Suprapubic skin (tissue), 4 donors: ENCODE data around the gene KRTAP13-2. TPM values are rescaled to one million over a fixed set of nuclear protein-coding genes. Genes with fewer than 3 reads are reported as not detected.

Experiments
- DNase-seq, 2 donors: peaks; one replicate each; pipeline ENCODE4 v3.0.0-alpha.2; 2019; ENCODE audit warnings: low spot score in 2 of 2
- H3K27ac ChIP-seq: fragments of 200-600 bp; sonication (generic); one replicate; pipeline ENCODE4 v1.5.1; 2019
- H3K27me3 ChIP-seq: fragments of 200-600 bp; sonication (generic); one replicate; pipeline ENCODE4 v1.5.1; 2019
- H3K36me3 ChIP-seq: fragments of 200-600 bp; sonication (generic); one replicate; pipeline ENCODE4 v1.5.1; 2019
- H3K4me1 ChIP-seq: fragments of 200-600 bp; sonication (generic); one replicate; pipeline ENCODE4 v1.5.1; 2019
- H3K4me3 ChIP-seq: fragments of 200-600 bp; sonication (generic); one replicate; pipeline ENCODE4 v1.5.1; 2019; ENCODE audit warnings: mild to moderate bottlenecking
- H3K9me3 ChIP-seq: fragments of 200-600 bp; sonication (generic); one replicate; pipeline ENCODE4 v1.5.1; 2019
- EP300 ChIP-seq: sonication (generic); formaldehyde crosslinking; IDR thresholded peaks from one replicate; pipeline ENCODE4 v1.6.1; 2017; ENCODE audit warnings: antibody characterized with exemption
- POLR2A ChIP-seq, 2 donors: fragments of 450-650 bp; IDR thresholded peaks; one replicate each; pipeline ENCODE4 v1.6.1; 2017; ENCODE audit warnings: antibody characterized with exemption in 2 of 2, mild to moderate bottlenecking in 2 of 2, moderate library complexity in 2 of 2
- POLR2AphosphoS5 ChIP-seq, 3 donors: sonication (generic); formaldehyde crosslinking; IDR thresholded peaks; one replicate each; pipeline ENCODE4 v1.6.1; 2017; ENCODE audit warnings: antibody characterized with exemption in 3 of 3
- WGBS: methylation state at CpG from one replicate; pipeline ENCODE4 v1.1.5; 2018; 5-methylcytosine and 5-hydroxymethylcytosine counted together
- total RNA-seq, 4 donors: library from RNA; depleted of rRNA; stranded (reverse); fragments of >200 nt; gene quantifications; one replicate each; pipeline ENCODE4 v1.1.0, GENCODE V29; 2016
- TF ChIP-seq, protein P1 (sequence below), 2 donors: fragments of 200-600 bp in 1 of 2; fragments of 450-650 bp in 1 of 2; sonication (generic) in 1 of 2; IDR thresholded peaks; one replicate each; pipeline ENCODE4 v1.5.1; 2016 to 2019; ENCODE audit warnings: antibody characterized with exemption in 2 of 2, mild to moderate bottlenecking in 1 of 2, moderate library complexity in 1 of 2

KRTAP13-2 gene
- total RNA-seq, 4 donors from 2014 or later: 10.7 TPM; not detected in 3

DNA sequence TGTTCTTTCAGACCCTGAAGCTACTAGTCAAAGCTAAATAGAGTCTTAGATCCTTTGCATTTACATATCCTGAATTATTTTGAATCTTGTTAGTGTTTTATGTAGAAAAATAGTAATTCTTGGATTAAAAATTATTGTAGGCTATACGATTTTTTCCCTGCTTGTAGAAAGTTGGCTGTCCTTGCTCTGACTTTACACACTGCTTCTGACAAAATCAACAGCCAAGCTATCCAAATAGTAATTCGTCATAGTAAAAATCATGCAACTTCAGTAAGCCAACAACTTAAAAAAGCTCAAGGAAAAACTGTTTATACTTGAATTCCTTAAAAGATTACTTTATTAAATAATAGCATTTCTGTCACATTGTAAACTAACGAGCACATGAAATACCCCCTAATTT, 16.2 kb downstream of the KRTAP13-2 start:
- H3K9me3 ChIP-seq: no peaks in the 10 kb centered on the region
- 57% methylated on average over 3 of the region's 3 CpGs for WGBS
- H3K4me3 ChIP-seq: no peak overlapping the region
- no peak overlapping the region for H3K27ac ChIP-seq
- no peak for DNase-seq
- no peaks in the 10 kb centered on the region for H3K4me1 ChIP-seq
- no peaks in the 10 kb centered on the region for H3K36me3 ChIP-seq
- no peaks in the 10 kb centered on the region for H3K27me3 ChIP-seq
- TF ChIP-seq POLR2A (IDR thresholded peaks at IDR 0.05): no peak
- no peak for TF ChIP-seq POLR2AphosphoS5 (IDR thresholded peaks at IDR 0.05)
- TF ChIP-seq EP300: no peak
- TF ChIP-seq, protein P1, sequence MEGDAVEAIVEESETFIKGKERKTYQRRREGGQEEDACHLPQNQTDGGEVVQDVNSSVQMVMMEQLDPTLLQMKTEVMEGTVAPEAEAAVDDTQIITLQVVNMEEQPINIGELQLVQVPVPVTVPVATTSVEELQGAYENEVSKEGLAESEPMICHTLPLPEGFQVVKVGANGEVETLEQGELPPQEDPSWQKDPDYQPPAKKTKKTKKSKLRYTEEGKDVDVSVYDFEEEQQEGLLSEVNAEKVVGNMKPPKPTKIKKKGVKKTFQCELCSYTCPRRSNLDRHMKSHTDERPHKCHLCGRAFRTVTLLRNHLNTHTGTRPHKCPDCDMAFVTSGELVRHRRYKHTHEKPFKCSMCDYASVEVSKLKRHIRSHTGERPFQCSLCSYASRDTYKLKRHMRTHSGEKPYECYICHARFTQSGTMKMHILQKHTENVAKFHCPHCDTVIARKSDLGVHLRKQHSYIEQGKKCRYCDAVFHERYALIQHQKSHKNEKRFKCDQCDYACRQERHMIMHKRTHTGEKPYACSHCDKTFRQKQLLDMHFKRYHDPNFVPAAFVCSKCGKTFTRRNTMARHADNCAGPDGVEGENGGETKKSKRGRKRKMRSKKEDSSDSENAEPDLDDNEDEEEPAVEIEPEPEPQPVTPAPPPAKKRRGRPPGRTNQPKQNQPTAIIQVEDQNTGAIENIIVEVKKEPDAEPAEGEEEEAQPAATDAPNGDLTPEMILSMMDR (IDR thresholded peaks at IDR 0.05): no peak

- H3K36me3 ChIP-seq: no peaks in the 10 kb centered on the region
- WGBS: 68% methylated on average over 1 of the region's 1 CpG
- H3K27ac ChIP-seq: no peak overlapping the region
- H3K27me3 ChIP-seq: no peaks in the 10 kb centered on the region
- H3K4me3 ChIP-seq: no peak overlapping the region
- H3K4me1 ChIP-seq: no peaks in the 10 kb centered on the region
- TF ChIP-seq EP300: no peak
- TF ChIP-seq POLR2AphosphoS5 (IDR thresholded peaks at IDR 0.05): no peak
- no peak for TF ChIP-seq POLR2A (IDR thresholded peaks at IDR 0.05)
- TF ChIP-seq, protein P1 (IDR thresholded peaks at IDR 0.05): no peak
- DNase-seq: no peak
- H3K9me3 ChIP-seq: no peaks in the 10 kb centered on the region
Observed at GRCh38 chr21:30354308-30355005, 17.6 kb downstream of the KRTAP13-2 start.

GRCh38 chr21:30351534-30351933, 20.5 kb downstream of the KRTAP13-2 start:
- H3K27ac ChIP-seq: no peak overlapping the region
- no peaks in the 10 kb centered on the region for H3K9me3 ChIP-seq
- H3K4me3 ChIP-seq: no peak overlapping the region
- H3K36me3 ChIP-seq: no peaks in the 10 kb centered on the region
- no peaks in the 10 kb centered on the region for H3K4me1 ChIP-seq
- DNase-seq: no peak
- 97% methylated on average over 1 of the region's 1 CpG for WGBS
- TF ChIP-seq EP300 (no peak), POLR2AphosphoS5 (IDR thresholded peaks at IDR 0.05) (no peak), POLR2A (IDR thresholded peaks at IDR 0.05) (no peak)
- TF ChIP-seq, protein P1 (IDR thresholded peaks at IDR 0.05): no peak
- no peaks in the 10 kb centered on the region for H3K27me3 ChIP-seq

GRCh38 chr21:30349572-30349971, 22.5 kb downstream of the KRTAP13-2 start:
- Histone ChIP-seq H3K27me3 (no peaks in the 10 kb centered on the region), H3K9me3 (no peaks in the 10 kb centered on the region), H3K36me3 (no peaks in the 10 kb centered on the region), H3K4me1 (no peaks in the 10 kb centered on the region), H3K27ac (no peak overlapping the region), H3K4me3 (no peak overlapping the region)
- DNase-seq: no peak
- TF ChIP-seq, protein P1 (IDR thresholded peaks at IDR 0.05): no peak
- TF ChIP-seq POLR2A (IDR thresholded peaks at IDR 0.05) (no peak), EP300 (no peak), POLR2AphosphoS5 (IDR thresholded peaks at IDR 0.05) (no peak)
- WGBS: 34% methylated on average over 3 of the region's 3 CpGs

DNA sequence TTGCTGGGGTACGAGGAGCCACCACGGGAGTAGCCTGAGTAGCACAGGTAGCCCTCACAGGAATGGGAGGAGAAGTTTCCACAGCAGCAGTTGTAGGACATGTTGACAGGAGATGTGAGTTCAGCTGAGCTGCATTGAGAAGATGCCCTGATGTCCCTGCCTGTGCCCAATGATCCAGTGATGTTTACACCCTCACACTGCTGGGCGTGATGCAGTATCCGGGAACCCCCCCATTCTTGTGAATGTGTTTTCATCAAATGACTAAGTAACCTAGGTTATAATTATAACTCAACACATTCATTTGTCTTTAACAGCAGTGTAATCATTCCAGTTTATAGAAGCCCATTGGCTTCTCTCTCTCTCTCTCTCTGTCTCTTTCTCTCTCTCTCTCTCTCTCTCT, 23.6 kb downstream of the KRTAP13-2 start, which contains the start of gene KRTAP23-1:
KRTAP23-1 (minus strand) TSS at position 101 of the 400 bp plus-strand sequence; CDS start at position 101, 0 bp downstream.
- no peaks in the 10 kb centered on the region for H3K27me3 ChIP-seq
- no peaks in the 10 kb centered on the region for H3K4me1 ChIP-seq
- WGBS: 97% methylated on average over 4 of the region's 4 CpGs
- DNase-seq: no peak
- no peaks in the 10 kb centered on the region for H3K9me3 ChIP-seq
- H3K27ac ChIP-seq: no peak within 1 kb of the TSS
- no peak within 1 kb of the TSS for H3K4me3 ChIP-seq
- no peak for TF ChIP-seq EP300
- H3K36me3 ChIP-seq: no peaks in the 10 kb centered on the region
